OCI-LY3 (cell line): ENCODE results near the gene CLEC4M.

Experiments used
- EZH2phosphoT487 ChIP-seq: fragments of 200-600 bp; shearing (Covaris generic); IDR thresholded peaks from 2 replicates; pipeline ENCODE4 v1.6.1; 2018; ENCODE audit warnings: antibody characterized with exemption, mixed run types, low read depth
- TF ChIP-seq, protein P1 (sequence below): fragments of 200-600, 300-600 bp; sonication (generic); IDR thresholded peaks from 2 replicates; pipeline ENCODE4 v1.5.1; 2014; ENCODE audit warnings: antibody characterized with exemption, low read length, low read depth

DNA sequence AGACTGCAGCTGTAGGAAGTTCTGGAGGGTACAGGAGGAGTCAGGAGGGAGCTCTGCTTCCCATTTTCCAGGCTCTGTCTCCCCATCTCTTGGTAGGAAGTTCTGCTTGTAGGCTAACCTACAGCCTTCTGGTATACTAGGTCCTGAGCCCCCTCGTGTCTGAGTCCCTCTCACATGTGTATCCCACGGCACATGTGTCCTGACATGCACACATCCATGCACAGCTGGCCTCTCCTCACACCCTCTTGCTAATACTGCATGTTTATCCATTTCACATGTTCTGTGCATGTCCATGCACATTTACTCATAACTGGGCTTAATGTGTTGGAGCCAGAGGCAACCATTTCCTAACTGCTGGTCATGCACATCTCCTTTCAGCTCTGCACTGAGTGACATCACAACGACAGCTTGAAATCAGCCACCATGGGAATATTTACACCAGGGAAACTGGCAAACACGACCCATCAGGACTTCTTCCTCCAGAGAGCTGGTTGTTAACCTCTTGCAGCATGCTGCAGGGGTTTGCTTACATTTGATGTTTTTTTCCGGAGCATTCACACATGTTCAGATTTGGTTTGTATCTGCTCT, 18.8 kb upstream of the CLEC4M start:
- TF ChIP-seq, protein P1, sequence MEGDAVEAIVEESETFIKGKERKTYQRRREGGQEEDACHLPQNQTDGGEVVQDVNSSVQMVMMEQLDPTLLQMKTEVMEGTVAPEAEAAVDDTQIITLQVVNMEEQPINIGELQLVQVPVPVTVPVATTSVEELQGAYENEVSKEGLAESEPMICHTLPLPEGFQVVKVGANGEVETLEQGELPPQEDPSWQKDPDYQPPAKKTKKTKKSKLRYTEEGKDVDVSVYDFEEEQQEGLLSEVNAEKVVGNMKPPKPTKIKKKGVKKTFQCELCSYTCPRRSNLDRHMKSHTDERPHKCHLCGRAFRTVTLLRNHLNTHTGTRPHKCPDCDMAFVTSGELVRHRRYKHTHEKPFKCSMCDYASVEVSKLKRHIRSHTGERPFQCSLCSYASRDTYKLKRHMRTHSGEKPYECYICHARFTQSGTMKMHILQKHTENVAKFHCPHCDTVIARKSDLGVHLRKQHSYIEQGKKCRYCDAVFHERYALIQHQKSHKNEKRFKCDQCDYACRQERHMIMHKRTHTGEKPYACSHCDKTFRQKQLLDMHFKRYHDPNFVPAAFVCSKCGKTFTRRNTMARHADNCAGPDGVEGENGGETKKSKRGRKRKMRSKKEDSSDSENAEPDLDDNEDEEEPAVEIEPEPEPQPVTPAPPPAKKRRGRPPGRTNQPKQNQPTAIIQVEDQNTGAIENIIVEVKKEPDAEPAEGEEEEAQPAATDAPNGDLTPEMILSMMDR, result no peak
- TF ChIP-seq EZH2phosphoT487, result no peak
